Natural killer cell treated with Interleukin-12 subunit alpha and Interleukin-12 subunit beta and Interleukin-15 and Interleukin-18, amount 100 ng/mL, for 72 hours (primary cell): ENCODE data around the gene PAQR5. TPM values are rescaled to one million over a fixed set of nuclear protein-coding genes. Genes with fewer than 3 reads are reported as not detected.

Source experiments
- ATAC-seq, 2 donors: fragments of 150-1000 bp; cut with Tn5 transposase in 1 of 2; sonication (Bioruptor Pico), chemical (Tn5 transposase) in 1 of 2; 2 replicates each; pipeline ENCODE4 v1.10.0; 2021
- DNase-seq: peaks from one replicate; pipeline ENCODE4 v3.0.0; 2022; ENCODE audit warnings: low spot score
- H3K27ac Mint-ChIP-seq, 2 donors: 1 replicate in 1 of 2; 2 replicates in 1 of 2; pipeline ENCODE4 v1.8.0; 2022; ENCODE audit warnings: mixed read lengths in 2 of 2, mild to moderate bottlenecking in 1 of 2, moderate library complexity in 1 of 2
- H3K27me3 Mint-ChIP-seq, 2 donors: 1 replicate in 1 of 2; 2 replicates in 1 of 2; pipeline ENCODE4 v1.8.0; 2022; ENCODE audit warnings: mixed read lengths in 2 of 2
- H3K36me3 Mint-ChIP-seq: one replicate; pipeline ENCODE4 v1.8.0; 2022; ENCODE audit warnings: mixed read lengths
- H3K4me1 Mint-ChIP-seq, 2 donors: 1 replicate in 1 of 2; 2 replicates in 1 of 2; pipeline ENCODE4 v1.8.0; 2022; ENCODE audit warnings: low read depth in 2 of 2, mixed read lengths in 2 of 2, mild to moderate bottlenecking in 1 of 2
- H3K4me3 Mint-ChIP-seq: one replicate; pipeline ENCODE4 v1.8.0; 2022; ENCODE audit warnings: mixed read lengths
- H3K9me3 Mint-ChIP-seq: 2 replicates; pipeline ENCODE4 v1.8.0; 2022; ENCODE audit warnings: mixed read lengths
- total RNA-seq, 2 donors: library from RNA; stranded (reverse); gene quantifications; one replicate each; pipeline ENCODE4 v1.2.3, GENCODE V29; 2022

The PAQR5 gene
- total RNA-seq, 2 donors from 2014 or later = not detected

DNA sequence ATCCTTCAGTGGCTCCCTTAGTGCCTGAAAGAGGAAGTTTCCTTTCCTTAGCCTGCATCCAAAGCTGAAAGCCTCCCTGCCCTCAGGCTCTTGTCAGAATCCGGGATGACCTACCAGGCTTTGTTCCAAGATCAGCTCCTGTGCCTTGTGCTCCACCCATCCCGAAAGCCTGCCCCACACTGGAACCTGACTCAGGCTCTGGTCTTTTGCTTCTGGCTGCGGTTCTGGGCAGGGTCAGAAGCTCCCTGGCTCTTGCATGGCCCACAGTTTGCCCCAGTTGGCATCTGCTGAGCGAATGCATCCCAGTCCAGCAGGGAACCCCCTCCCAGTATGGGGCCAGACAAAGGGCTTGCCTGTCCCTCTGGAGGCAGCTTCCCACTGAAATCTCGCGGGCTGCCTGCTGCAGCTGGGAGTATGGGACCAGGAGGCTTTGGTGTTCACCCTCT lies 89.6 kb downstream of the PAQR5 start:
- DNase-seq (no peak), ATAC-seq (no peak)
- Mint-ChIP-seq H3K27ac (no peak overlapping the region), H3K27me3 (peaks cover 0 to 5% of the 10 kb centered on the region in 2 donors), H3K9me3 (no peaks in the 10 kb centered on the region), H3K4me1 (no peaks in the 10 kb centered on the region), H3K36me3 (no peaks in the 10 kb centered on the region), H3K4me3 (no peak overlapping the region)

DNA sequence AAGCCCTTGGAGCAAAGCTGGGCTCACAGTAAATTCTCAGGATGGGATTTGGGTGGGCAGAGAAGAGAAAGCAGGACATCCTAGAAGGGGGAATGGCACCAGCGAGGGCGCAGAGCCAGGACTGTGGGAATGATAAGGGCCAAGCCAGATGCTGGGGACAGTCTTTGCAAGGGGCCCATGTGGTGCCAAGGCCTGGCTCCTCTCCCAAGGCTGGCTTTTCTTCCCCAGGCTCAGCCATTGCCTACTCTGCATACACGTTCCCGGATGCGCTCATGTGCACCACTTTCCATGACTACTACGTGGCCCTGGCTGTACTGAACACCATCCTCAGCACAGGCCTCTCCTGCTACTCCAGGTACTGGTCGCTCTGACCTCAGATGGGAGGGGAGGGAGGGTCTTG lies 90.7 kb downstream of the PAQR5 start:
- DNase-seq (no peak), ATAC-seq (no peak)
- Mint-ChIP-seq H3K9me3 (no peaks in the 10 kb centered on the region), H3K36me3 (no peaks in the 10 kb centered on the region), H3K27ac (no peak overlapping the region), H3K27me3 (peaks cover 0 to 5% of the 10 kb centered on the region in 2 donors), H3K4me3 (no peak overlapping the region), H3K4me1 (peaks cover 1 to 3% of the 10 kb centered on the region in 2 donors)

DNA sequence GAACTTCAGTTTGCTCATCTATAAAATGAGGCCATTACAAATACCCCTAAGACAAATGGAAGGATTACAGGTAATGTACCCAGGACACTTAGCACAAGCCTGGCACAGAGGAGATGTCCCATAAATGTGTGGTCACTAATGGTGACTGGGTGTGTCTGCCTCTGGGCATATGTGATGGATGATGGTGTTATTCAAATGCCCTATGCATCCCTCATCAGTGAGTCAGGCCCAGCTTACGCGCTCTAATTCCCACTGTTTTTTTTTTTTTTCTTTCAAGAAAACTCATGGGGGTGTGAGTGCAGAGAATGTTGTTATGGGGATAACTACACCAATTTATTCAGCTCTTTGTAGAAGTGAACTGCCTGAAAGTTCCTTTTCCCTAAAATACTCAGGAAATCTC lies 91.9 kb downstream of the PAQR5 start:
- no peak overlapping the region for H3K27ac Mint-ChIP-seq
- H3K36me3 Mint-ChIP-seq = no peaks in the 10 kb centered on the region
- no peak overlapping the region for H3K4me3 Mint-ChIP-seq
- H3K4me1 Mint-ChIP-seq = peaks cover 3 to 7% of the 10 kb centered on the region in 2 donors
- H3K9me3 Mint-ChIP-seq = no peaks in the 10 kb centered on the region
- no peak for DNase-seq
- ATAC-seq = no peak
- H3K27me3 Mint-ChIP-seq = peaks cover 0 to 5% of the 10 kb centered on the region in 2 donors

DNA sequence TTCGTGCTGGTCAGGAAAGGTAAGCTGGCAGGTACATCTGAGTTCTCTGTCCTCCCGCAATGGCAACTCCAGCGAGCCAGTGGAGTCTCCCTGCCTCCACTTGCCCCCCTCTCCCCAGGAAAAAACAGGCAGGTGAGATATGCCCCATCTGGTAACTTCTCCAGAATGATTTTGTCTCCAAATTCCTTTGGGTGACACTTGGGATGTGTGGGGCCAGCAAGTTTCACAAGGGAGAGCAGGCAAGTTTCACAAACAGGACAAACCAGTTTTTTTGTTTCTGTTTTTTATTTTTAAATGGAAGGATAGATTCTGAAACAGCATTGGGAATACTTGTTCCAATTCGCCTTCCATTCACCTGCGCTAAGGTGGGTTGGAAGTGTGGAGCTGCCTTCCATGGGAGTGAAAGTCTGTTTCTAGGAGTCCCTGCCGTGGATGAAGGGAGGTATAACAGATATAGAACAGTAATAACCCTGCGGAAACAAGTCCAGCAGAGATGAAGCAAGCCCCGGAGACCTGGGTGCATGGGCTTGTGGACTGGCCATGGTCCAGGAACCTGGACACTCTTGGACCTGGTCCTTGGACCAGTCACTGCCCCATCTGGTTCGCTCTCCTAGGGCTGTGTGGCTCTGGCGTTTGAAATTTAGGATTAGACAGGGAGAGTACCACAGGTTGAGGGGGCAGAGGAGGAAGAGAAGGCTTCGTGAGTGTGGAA lies 92.5 kb downstream of the PAQR5 start:
- Mint-ChIP-seq H3K27ac (no peak overlapping the region), H3K9me3 (no peaks in the 10 kb centered on the region), H3K36me3 (no peaks in the 10 kb centered on the region), H3K4me3 (no peak overlapping the region), H3K27me3 (peaks cover 0 to 6% of the 10 kb centered on the region in 2 donors), H3K4me1 (peaks cover 3 to 7% of the 10 kb centered on the region in 2 donors)
- ATAC-seq (no peak), DNase-seq (no peak)

DNA sequence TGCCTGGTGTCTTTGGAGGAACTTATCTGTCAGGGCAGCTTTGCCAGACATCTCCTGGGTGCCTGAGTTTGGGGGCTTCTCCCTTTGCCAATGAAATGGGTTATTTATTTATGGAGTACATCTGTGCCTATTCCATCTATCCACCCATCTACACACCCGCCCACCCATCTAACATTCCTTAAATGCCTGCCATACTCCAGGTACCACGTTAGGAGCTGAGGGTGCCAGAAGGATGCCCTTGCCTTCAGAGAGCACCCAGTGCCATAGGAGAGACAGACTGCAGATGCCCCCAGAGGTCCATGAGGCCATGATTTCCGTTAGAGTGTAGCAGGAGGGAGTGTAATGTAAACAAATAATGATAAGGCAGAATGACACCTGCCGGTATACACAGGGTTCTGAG lies 93.6 kb downstream of the PAQR5 start:
- no peak for ATAC-seq
- Mint-ChIP-seq H3K27me3 (peaks cover 0 to 6% of the 10 kb centered on the region in 2 donors), H3K36me3 (no peaks in the 10 kb centered on the region), H3K27ac (no peak overlapping the region), H3K9me3 (no peaks in the 10 kb centered on the region), H3K4me3 (no peak overlapping the region), H3K4me1 (peaks cover 3 to 7% of the 10 kb centered on the region in 2 donors)
- no peak for DNase-seq

DNA sequence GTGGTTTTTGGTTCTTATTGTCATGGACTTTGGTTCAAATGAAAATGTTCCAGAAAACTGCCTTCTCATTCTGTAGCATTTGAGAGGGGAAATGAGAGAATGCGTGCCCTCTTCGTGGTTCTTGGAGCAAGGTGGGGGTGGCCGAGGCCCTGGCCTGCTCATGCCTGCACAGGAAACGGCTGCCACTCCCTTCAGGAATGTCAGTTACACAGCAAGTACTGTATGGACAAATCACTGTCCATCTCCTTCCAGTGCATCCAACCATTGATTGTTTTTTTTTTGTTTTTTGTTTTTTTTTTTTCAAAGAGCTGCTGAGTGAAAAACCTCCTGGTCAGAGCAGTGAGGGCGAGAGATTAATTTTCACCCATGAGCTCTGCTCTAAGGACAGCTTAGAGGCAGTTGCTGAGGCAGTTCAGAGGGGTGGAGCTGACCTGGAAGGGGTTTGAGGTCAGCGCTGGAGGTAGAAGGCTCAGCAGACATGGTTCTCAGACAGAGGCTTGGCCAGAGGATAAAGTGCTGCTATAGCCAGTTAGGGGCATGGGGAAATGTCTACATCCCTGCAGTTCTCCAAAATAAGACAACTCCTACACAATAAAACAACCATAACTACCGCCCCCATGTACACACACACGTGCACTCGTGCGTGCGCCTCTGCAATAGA lies 95.2 kb downstream of the PAQR5 start:
- no peak for ATAC-seq
- Mint-ChIP-seq H3K4me1 (peaks cover 3 to 7% of the 10 kb centered on the region in 2 donors), H3K27ac (no peak overlapping the region), H3K4me3 (no peak overlapping the region), H3K27me3 (peaks cover 0 to 6% of the 10 kb centered on the region in 2 donors), H3K9me3 (no peaks in the 10 kb centered on the region), H3K36me3 (no peaks in the 10 kb centered on the region)
- no peak for DNase-seq

DNA sequence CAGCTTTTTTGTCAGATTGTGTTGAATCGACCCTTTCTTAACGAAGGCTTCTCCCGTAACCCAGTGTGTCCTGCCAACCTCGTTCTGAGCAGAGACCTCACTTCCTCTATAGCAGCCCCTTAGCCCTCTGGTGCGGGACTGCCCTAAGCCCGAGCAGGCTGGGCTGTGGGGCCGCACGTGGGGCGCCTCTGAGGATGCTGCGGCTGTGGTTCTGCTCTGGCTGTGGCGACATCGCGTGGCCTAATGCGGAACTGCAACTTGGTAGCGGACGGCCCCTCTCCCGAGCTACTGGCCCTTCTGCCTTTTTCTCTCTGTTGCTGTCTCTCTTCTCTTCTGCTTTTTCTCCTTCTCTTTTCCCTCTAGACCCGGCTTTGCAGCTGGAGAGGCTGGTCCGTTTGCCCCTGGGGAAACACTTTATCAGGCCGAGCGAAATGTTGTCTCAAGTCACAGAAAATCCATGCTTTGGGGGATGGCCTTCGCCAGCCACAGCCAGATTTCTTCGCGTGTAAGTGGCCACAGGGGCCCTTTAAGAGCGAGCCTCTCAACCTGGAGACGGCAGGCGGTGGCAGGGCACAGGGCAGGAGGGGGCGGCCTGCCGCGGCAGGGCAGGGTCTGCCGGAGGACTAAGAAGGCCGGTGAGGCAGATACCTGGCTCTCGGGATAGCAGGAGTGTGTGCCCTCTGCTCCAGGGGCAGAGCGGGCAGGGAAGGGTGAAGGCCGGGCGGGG lies 96.0 kb downstream of the PAQR5 start:
- Mint-ChIP-seq H3K9me3 (no peaks in the 10 kb centered on the region), H3K27me3 (peaks cover 0 to 6% of the 10 kb centered on the region in 2 donors), H3K36me3 (no peaks in the 10 kb centered on the region), H3K27ac (no peak overlapping the region), H3K4me1 (peaks cover 3 to 7% of the 10 kb centered on the region in 2 donors), H3K4me3 (no peak overlapping the region)
- peak; percentile 86 to 87 for ATAC-seq
- peak; percentile 81 for DNase-seq

DNA sequence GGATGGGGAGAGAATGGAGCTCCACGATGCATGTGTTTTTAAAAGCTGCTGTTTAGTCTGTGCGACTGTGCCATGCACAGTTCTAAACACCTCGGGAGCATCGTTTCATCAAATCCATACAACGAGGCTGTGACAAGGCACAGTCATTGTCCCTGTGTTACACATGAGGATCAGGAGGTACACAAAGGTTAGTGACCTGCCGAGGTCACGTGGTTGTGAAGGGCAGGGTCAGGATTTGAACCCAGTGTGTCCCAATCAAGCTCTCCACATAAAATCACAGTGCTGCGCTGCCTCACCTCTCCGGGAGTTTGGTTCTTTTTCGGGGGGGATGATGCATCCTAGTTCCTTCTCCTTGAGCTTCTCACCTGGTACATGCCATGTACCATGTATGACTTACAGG lies 96.7 kb downstream of the PAQR5 start:
- ATAC-seq = no peak
- no peak for DNase-seq
- Mint-ChIP-seq H3K9me3 (no peaks in the 10 kb centered on the region), H3K4me1 (peaks cover 3 to 7% of the 10 kb centered on the region in 2 donors), H3K27me3 (peaks cover 0 to 6% of the 10 kb centered on the region in 2 donors), H3K27ac (no peak overlapping the region), H3K36me3 (no peaks in the 10 kb centered on the region), H3K4me3 (no peak overlapping the region)

DNA sequence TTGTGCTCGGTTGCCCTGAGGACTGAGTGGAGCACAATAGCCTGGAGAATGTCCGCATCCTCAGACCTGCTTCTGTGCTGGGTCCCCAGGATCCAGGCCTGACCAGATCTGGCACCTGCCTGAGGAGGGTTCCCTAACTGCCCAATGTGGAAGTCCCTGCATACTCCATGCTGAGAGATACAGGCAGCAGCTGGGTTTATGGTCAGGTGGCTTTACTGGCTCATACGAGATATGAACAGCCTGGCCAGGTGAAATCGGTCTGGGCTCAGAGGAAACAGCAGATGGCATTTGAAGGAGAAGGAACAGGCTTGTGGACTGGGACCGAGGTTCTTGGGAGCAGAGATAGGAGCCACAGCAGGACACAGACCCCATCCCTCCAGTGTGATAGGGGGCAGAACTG lies 97.3 kb downstream of the PAQR5 start:
- Mint-ChIP-seq H3K27me3 (peaks cover 0 to 6% of the 10 kb centered on the region in 2 donors), H3K4me3 (no peak overlapping the region), H3K27ac (no peak overlapping the region), H3K4me1 (peaks cover 3 to 7% of the 10 kb centered on the region in 2 donors), H3K9me3 (no peaks in the 10 kb centered on the region), H3K36me3 (no peaks in the 10 kb centered on the region)
- ATAC-seq (no peak), DNase-seq (no peak)

DNA sequence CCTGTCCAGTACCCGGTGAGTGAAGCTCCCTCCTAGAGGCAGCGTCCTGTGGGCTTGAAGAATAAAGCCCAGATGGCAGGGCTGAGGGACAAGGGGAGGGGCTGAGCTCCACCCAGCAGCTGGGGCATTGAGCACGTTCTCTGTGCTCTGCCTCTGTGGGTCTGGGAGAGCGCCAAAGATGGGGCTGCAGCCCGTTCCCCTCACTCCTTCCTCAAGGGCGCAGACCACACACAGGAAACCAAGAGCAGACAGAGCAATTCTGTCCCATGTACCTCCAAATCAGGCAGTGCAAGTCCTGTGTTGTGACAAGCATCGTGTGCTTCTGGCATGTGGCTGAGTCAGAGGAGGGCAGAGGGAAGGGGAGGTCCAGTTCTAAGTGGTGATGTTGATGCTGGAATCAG lies 99.8 kb downstream of the PAQR5 start:
- no peak for ATAC-seq

DNA sequence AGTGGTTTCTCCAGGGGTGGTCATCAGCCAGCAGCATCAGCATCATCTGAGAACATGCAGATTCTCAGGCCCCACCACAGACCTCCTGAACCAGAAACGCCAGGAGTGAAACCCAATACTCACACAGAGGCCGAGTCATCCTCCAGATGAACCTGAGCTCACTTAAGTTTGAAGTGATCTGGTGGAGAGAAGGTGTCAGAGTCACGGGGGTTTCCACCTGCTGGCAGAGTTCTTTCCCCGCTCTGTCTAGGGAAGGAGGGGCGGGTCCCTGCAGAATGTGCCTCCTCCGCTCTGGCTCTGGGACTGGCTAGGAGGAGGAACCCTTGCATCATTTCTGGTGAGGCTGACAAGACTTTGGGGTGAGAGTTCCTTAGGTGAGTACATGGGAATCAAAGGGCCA lies 102.1 kb downstream of the PAQR5 start:
- DNase-seq = no peak
- H3K4me3 Mint-ChIP-seq = no peak overlapping the region
- H3K27ac Mint-ChIP-seq = no peak overlapping the region
- no peaks in the 10 kb centered on the region for H3K9me3 Mint-ChIP-seq
- peaks cover 4% of the 10 kb centered on the region in 2 donors for H3K27me3 Mint-ChIP-seq
- ATAC-seq = no peak
- no peaks in the 10 kb centered on the region for H3K36me3 Mint-ChIP-seq
- H3K4me1 Mint-ChIP-seq = no peaks in the 10 kb centered on the region

More for the DNA sequence above, 99.8 kb downstream of the PAQR5 start:
- Mint-ChIP-seq H3K27ac (no peak overlapping the region), H3K27me3 (peaks cover 0 to 2% of the 10 kb centered on the region in 2 donors), H3K36me3 (no peaks in the 10 kb centered on the region), H3K9me3 (no peaks in the 10 kb centered on the region), H3K4me3 (no peak overlapping the region), H3K4me1 (peaks cover 3 to 7% of the 10 kb centered on the region in 2 donors)
- DNase-seq = no peak

DNA sequence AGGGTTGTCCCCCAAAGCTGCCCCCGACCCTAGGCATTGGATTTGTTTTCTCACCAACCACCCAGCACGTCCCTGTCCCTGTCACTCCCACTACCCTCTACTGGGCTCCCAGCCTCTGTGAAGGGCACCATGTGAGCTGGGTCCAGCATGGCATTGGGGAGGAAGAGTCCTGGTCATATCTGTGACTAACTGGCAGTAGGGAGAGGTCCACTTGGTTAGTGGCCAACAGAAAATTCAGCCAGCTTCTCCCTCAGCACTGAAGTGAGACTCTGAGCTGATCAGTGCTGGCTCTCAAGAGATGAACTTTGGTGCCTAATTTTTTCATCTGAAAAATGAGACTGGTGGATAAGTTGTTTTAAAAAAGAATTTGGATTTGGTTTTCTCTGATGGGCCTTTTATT lies 104.1 kb downstream of the PAQR5 start:
- Mint-ChIP-seq H3K36me3 (no peaks in the 10 kb centered on the region), H3K27me3 (peaks cover 4 to 5% of the 10 kb centered on the region in 2 donors), H3K9me3 (no peaks in the 10 kb centered on the region), H3K4me3 (no peak overlapping the region), H3K4me1 (no peaks in the 10 kb centered on the region), H3K27ac (no peak overlapping the region)
- no peak for ATAC-seq
- no peak for DNase-seq

DNA sequence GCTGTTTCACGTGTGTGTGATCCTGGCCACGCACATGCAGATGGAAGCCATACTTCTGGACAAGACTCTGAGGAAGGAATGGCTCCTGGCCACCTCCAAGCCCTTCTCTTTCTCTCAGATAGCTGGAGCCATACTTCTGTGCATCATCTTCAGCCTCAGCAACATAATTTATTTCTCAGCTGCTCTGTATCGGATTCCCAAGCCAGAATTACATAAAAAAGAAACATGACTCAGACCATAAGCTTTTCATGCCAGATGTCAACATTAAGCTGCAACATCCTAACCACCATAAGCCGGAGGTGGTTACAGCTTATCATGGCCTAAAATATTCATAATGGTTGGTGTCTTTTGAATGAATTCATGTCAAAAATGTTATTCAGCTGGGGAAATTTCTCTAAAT lies 104.9 kb downstream of the PAQR5 start:
- H3K4me3 Mint-ChIP-seq = no peak overlapping the region
- no peaks in the 10 kb centered on the region for H3K36me3 Mint-ChIP-seq
- ATAC-seq (no peak), DNase-seq (no peak)
- no peak overlapping the region for H3K27ac Mint-ChIP-seq
- H3K27me3 Mint-ChIP-seq = peaks cover 4 to 5% of the 10 kb centered on the region in 2 donors
- no peaks in the 10 kb centered on the region for H3K9me3 Mint-ChIP-seq
- no peaks in the 10 kb centered on the region for H3K4me1 Mint-ChIP-seq

DNA sequence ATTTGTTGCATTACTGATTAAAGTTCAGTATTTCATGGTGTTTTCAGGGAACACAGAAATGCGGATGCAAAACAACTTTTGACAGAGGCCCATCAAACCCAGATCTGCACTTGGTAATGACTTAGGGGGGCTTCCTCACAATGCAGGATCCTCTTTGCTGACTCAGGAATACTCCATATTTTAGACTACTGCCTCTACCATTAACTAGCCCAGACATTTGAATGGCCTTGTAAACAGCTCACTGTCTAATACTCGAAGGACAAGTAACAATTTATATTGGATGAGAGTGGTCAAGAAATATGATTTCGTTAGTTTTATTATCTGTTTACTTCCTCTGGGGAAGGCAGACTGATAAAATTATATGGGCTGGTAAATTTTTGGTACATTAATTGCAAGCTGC lies 106.4 kb downstream of the PAQR5 start:
- Mint-ChIP-seq H3K27me3 (peaks cover 4 to 10% of the 10 kb centered on the region in 2 donors), H3K4me1 (no peaks in the 10 kb centered on the region), H3K27ac (no peak overlapping the region), H3K9me3 (no peaks in the 10 kb centered on the region), H3K36me3 (no peaks in the 10 kb centered on the region), H3K4me3 (no peak overlapping the region)
- DNase-seq (no peak), ATAC-seq (no peak)
